ENCODE measurements around the gene NOTCH1.

DNA sequence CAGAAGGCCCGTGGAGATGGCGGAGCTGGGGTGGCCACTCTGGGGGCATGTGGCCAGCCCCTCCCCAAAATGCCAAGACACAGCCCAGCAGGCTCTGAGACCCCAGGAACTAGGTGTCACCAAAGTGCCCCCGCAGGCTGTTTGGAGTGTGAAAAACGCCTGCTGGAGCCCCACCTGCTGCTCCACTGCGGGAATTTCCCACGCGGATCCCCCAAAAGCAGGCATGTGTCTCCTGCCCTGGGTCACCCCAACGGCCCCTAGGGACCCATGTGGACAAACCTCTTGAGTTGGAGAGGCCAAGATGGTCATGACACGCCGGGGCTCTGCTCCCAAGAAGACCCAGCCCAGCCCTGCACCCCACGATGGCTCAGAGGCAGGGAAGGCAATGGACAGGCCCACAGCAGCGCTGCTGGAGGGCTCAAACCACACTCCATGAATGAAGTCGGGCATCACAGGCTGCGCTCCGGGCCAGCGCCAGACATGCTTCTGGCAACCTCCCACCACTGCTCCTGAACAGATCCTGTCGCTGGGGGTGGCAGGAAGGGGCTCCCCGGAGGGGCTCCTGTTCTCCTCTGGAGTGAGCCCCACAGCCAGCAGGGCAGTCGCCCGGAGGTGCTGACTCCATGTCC is 15.3 kb downstream of the NOTCH1 start:
- TF ChIP-seq POLR2A (IDR thresholded peaks at IDR 0.05; ENCODE audit: low read depth), result no peak
- TF ChIP-seq CTCF (IDR thresholded peaks at IDR 0.05), result no peak
- no peak for TF ChIP-seq POLR2AphosphoS5 (IDR thresholded peaks at IDR 0.05)
